Epithelial cell of esophagus (primary cell): Measurements from ENCODE around the gene IKZF1.

Source experiments
- DNase-seq: peaks from one replicate; pipeline ENCODE4 v3.0.0; 2010; ENCODE audit warnings: low read depth
- H3K4me3 ChIP-seq: 2 replicates; pipeline ENCODE4 v1.5.1; 2011; ENCODE audit warnings: mild to moderate bottlenecking, low read length, control low read depth
- TF ChIP-seq, protein P1 (sequence below): IDR thresholded peaks from 2 replicates; pipeline ENCODE4 v1.5.1; 2011; ENCODE audit warnings: low read depth, mild to moderate bottlenecking, low read length, control low read depth, inconsistent platforms; ENCODE audit not compliant: insufficient read depth; ENCODE audit errors: missing control alignments

Gene IKZF1

GRCh38 chr7:50371551-50372021, 67.1 kb downstream of the IKZF1 start:
- TF ChIP-seq, protein P1, sequence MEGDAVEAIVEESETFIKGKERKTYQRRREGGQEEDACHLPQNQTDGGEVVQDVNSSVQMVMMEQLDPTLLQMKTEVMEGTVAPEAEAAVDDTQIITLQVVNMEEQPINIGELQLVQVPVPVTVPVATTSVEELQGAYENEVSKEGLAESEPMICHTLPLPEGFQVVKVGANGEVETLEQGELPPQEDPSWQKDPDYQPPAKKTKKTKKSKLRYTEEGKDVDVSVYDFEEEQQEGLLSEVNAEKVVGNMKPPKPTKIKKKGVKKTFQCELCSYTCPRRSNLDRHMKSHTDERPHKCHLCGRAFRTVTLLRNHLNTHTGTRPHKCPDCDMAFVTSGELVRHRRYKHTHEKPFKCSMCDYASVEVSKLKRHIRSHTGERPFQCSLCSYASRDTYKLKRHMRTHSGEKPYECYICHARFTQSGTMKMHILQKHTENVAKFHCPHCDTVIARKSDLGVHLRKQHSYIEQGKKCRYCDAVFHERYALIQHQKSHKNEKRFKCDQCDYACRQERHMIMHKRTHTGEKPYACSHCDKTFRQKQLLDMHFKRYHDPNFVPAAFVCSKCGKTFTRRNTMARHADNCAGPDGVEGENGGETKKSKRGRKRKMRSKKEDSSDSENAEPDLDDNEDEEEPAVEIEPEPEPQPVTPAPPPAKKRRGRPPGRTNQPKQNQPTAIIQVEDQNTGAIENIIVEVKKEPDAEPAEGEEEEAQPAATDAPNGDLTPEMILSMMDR: no peak
- DNase-seq: no peak
- H3K4me3 ChIP-seq: no peak overlapping the region

DNA sequence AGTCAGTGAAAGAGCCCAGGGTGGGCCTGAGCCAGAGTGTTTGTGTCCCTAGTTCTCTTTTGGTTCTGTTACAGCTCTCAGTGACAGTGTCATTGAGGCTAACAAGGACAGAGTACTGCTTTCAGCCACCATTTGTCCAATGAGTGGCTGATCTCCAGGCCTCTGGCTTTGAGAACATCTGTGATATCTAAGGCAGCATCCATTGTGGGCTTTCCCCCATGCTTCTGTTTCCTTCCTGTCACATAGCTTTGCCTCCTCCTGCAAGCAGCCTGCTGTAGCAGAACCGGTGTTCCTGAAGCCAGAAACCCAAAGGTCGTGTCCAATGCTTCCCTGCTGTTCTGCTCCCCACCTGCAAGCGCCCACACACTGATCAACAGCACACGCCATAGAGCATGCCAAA, 68.4 kb downstream of the IKZF1 start:
- no peak for DNase-seq

DNA sequence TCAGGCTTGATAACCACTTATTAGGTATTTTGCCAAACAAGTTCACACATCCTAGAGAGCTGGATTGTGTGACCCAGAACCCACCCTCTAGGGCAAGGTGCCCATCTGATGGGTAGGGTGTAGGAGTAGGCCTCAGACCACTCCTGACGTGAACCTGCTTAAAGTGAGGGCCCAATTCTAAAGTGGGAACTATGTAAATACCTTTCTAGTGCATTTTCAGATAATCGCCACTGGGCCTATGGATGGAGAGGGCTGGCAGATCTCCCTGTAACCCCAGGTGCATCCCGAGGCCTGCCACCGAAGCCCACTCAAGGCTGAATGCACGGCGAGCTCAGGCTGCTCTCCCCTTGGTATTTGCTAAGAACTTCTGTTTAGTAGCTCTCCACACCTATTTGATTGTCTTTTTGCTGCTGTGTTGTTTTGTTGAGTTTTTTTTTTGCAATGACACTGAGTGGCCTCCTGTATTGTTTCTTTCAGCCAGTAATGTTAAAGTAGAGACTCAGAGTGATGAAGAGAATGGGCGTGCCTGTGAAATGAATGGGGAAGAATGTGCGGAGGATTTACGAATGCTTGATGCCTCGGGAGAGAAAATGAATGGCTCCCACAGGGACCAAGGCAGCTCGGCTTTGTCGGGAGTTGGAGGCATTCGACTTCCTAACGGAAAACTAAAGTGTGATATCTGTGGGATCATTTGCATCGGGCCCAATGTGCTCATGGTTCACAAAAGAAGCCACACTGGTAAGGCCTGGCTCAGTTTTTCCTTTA, 71.7 kb downstream of the IKZF1 start:
- H3K4me3 ChIP-seq: no peak overlapping the region
- TF ChIP-seq, protein P1: no peak
- DNase-seq: no peak

More for the DNA sequence above, 68.4 kb downstream of the IKZF1 start:
- TF ChIP-seq, protein P1: no peak
- H3K4me3 ChIP-seq: no peak overlapping the region

DNA sequence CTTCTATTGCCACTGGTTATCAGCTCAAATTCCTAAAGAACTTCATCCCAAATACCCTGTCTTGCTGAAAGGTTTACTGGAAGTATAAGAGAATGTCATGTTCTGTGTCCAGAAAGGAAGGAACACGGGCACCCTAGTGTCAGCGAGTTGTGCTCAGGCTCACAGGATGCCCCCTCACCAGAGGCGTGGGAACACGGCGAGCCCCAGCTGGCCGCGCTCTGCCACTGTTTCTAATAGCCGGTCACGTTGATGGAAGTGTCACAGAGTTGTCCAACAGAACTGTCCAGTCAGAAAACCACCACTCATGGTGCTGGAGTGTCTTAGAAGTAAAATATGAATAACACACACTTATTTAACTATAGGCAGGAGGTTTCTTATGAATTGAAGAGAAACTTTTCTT, 72.8 kb downstream of the IKZF1 start:
- TF ChIP-seq, protein P1: no peak
- H3K4me3 ChIP-seq: no peak overlapping the region
- no peak for DNase-seq

GRCh38 chr7:50379082-50379481, 74.6 kb downstream of the IKZF1 start:
- DNase-seq: peak; percentile 97
- TF ChIP-seq, protein P1: no peak
- H3K4me3 ChIP-seq: peak overlapping the region; percentile 4

- TF ChIP-seq, protein P1: no peak
- no peak overlapping the region for H3K4me3 ChIP-seq
These were observed 75.0 kb downstream of the IKZF1 start for GRCh38 chr7:50379539-50379938.

DNA sequence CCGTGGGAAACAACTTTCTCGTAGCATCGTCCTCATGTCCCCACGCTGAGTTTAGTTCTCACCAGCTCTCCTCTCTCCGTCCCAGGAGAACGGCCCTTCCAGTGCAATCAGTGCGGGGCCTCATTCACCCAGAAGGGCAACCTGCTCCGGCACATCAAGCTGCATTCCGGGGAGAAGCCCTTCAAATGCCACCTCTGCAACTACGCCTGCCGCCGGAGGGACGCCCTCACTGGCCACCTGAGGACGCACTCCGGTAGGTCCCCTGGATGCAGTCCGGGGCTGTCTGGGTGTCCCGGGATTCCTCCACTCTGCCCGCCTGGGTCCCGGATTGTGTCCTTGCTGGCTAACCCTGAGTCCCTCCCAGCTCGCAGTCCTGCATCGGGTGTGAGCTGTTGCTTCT, 77.9 kb downstream of the IKZF1 start:
- TF ChIP-seq, protein P1: no peak
- DNase-seq: no peak
- H3K4me3 ChIP-seq: no peak overlapping the region

More at GRCh38 chr7:50379539-50379938, 75.0 kb downstream of the IKZF1 start:
- DNase-seq: no peak
